DMS153 (cell line): ENCODE measurements around the gene CREBBP.

Experiments
- DNase-seq: peaks from one replicate; lab custom pipeline; 2025; lab: John Stamatoyannopoulos, UW

CREBBP gene

GRCh38 chr16:3797904-3798811, 82.4 kb downstream of the CREBBP start:
- no peak for DNase-seq

- no peak for DNase-seq
Measured at GRCh38 chr16:3797473-3797872, 83.0 kb downstream of the CREBBP start.

- no peak for DNase-seq
Measured at GRCh38 chr16:3793161-3793576, 87.3 kb downstream of the CREBBP start.

- no peak for DNase-seq
Measured at GRCh38 chr16:3792472-3793012, 88.0 kb downstream of the CREBBP start.

GRCh38 chr16:3791701-3792100, 88.8 kb downstream of the CREBBP start:
- no peak for DNase-seq

- no peak for DNase-seq
Measured at GRCh38 chr16:3789375-3790099, 91.0 kb downstream of the CREBBP start.

GRCh38 chr16:3788711-3789374, 91.7 kb downstream of the CREBBP start:
- DNase-seq = no peak

GRCh38 chr16:3787924-3788661, 92.4 kb downstream of the CREBBP start:
- DNase-seq = no peak

- no peak for DNase-seq
Measured at GRCh38 chr16:3785413-3785812, 95.1 kb downstream of the CREBBP start.

- DNase-seq = no peak
Measured at GRCh38 chr16:3783516-3783915, 97.0 kb downstream of the CREBBP start.

- DNase-seq = no peak
Measured at GRCh38 chr16:3782566-3782965, 97.9 kb downstream of the CREBBP start.

- DNase-seq = no peak
Measured at GRCh38 chr16:3781421-3781820, 99.1 kb downstream of the CREBBP start.

- DNase-seq = no peak
Measured at GRCh38 chr16:3780570-3780969, 99.9 kb downstream of the CREBBP start.

- no peak for DNase-seq
Measured at GRCh38 chr16:3776316-3776715, 104.2 kb downstream of the CREBBP start.

GRCh38 chr16:3774819-3775218, 105.7 kb downstream of the CREBBP start:
- no peak for DNase-seq

GRCh38 chr16:3774156-3774767, 106.3 kb downstream of the CREBBP start:
- no peak for DNase-seq

- no peak for DNase-seq
Measured at GRCh38 chr16:3773663-3774062, 106.8 kb downstream of the CREBBP start.

- DNase-seq = no peak
Measured at GRCh38 chr16:3771513-3771912, 109.0 kb downstream of the CREBBP start.

- DNase-seq = no peak
Measured at GRCh38 chr16:3770530-3770929, 110.0 kb downstream of the CREBBP start.

GRCh38 chr16:3769942-3770341, 110.6 kb downstream of the CREBBP start:
- no peak for DNase-seq

GRCh38 chr16:3769013-3769412, 111.5 kb downstream of the CREBBP start:
- DNase-seq = no peak
